ENCODE data around the gene ELMOD3. TPM values are rescaled to one million over a fixed set of nuclear protein-coding genes. Genes with fewer than 3 reads are reported as not detected.

The ELMOD3 gene
- total and polyA plus RNA-seq, 2 experiments from 2014 or later, result 20.9 to 23.5 TPM

- no peak overlapping the region for H3K4me3 ChIP-seq
- no peaks in the 10 kb centered on the region for H3K4me1 ChIP-seq (ENCODE audit: low read depth)
- H3K36me3 ChIP-seq, result no peaks in the 10 kb centered on the region
- no peaks in the 10 kb centered on the region for H3K9me3 ChIP-seq (ENCODE audit: low read depth)
- H3K27ac ChIP-seq, result no peak overlapping the region
- no peak for TF ChIP-seq CTCF (IDR thresholded peaks at IDR 0.05; ENCODE audit: low read depth, low read length)
- no peaks in the 10 kb centered on the region for H3K27me3 ChIP-seq
- DNase-seq (ENCODE audit: low read depth in 1 of 2, low spot score in 1 of 2), result no peak
Observed at GRCh38 chr2:85401464-85401805, 46.9 kb downstream of the ELMOD3 start.

- no peak for TF ChIP-seq CTCF (IDR thresholded peaks at IDR 0.05; ENCODE audit: low read depth, low read length)
- DNase-seq (ENCODE audit: low read depth in 1 of 2, low spot score in 1 of 2), result no peak
- Histone ChIP-seq H3K9me3 (ENCODE audit: low read depth) (no peaks in the 10 kb centered on the region), H3K36me3 (no peaks in the 10 kb centered on the region), H3K27ac (no peak overlapping the region), H3K4me3 (no peak overlapping the region), H3K4me1 (ENCODE audit: low read depth) (no peaks in the 10 kb centered on the region), H3K27me3 (no peaks in the 10 kb centered on the region)
Observed at GRCh38 chr2:85401844-85402243, 47.3 kb downstream of the ELMOD3 start.

- Histone ChIP-seq H3K4me1 (ENCODE audit: low read depth) (peaks cover 5% of the 10 kb centered on the region), H3K36me3 (no peaks in the 10 kb centered on the region), H3K9me3 (ENCODE audit: low read depth) (no peaks in the 10 kb centered on the region), H3K27me3 (no peaks in the 10 kb centered on the region), H3K27ac (no peak overlapping the region), H3K4me3 (no peak overlapping the region)
- TF ChIP-seq CTCF (IDR thresholded peaks at IDR 0.05; ENCODE audit: low read depth, low read length), result no peak
- DNase-seq (ENCODE audit: low read depth in 1 of 2, low spot score in 1 of 2), result no peak
Observed at GRCh38 chr2:85405201-85406059, 50.9 kb downstream of the ELMOD3 start.

GRCh38 chr2:85409845-85410583 lies 55.4 kb downstream of the ELMOD3 start, which contains the start of gene CAPG:
TSS of gene CAPG (minus strand) at chr2:85410366. CDS start at chr2:85402145, 8,221 bp downstream.
- Histone ChIP-seq H3K27ac (no peak within 1 kb of the TSS), H3K9me3 (ENCODE audit: low read depth) (no peaks in the 10 kb centered on the region), H3K4me3 (no peak within 1 kb of the TSS), H3K27me3 (peaks cover 7% of the 10 kb centered on the region), H3K36me3 (no peaks in the 10 kb centered on the region), H3K4me1 (ENCODE audit: low read depth) (peaks cover 5% of the 10 kb centered on the region)
- DNase-seq (ENCODE audit: low read depth in 1 of 2, low spot score in 1 of 2), result no peak
- no peak for TF ChIP-seq CTCF (IDR thresholded peaks at IDR 0.05; ENCODE audit: low read depth, low read length)

- Histone ChIP-seq H3K4me3 (no peak overlapping the region), H3K27ac (no peak overlapping the region), H3K4me1 (ENCODE audit: low read depth) (peaks cover 5% of the 10 kb centered on the region), H3K36me3 (no peaks in the 10 kb centered on the region), H3K27me3 (peaks cover 7% of the 10 kb centered on the region), H3K9me3 (ENCODE audit: low read depth) (no peaks in the 10 kb centered on the region)
- DNase-seq (ENCODE audit: low read depth in 1 of 2, low spot score in 1 of 2), result no peak
- TF ChIP-seq CTCF (IDR thresholded peaks at IDR 0.05; ENCODE audit: low read depth, low read length), result no peak
Observed at GRCh38 chr2:85410584-85411404, 56.2 kb downstream of the ELMOD3 start.

Data from cardiac muscle cell (in vitro differentiated cells and primary cell).